ENCODE measurements around the gene MGRN1.
A peak's percentile ranks its signal among the peaks of the same experiment; 100 is the strongest.
"Not testable (repeated sequence)": the region's sequence is repeated elsewhere in the genome, so short reads cannot be mapped to it uniquely, and the experiment has no call there.

MGRN1 gene

GRCh38 chr16:4701791-4702465 lies 77.3 kb downstream of the MGRN1 start:
- DNase-seq = no peak

- DNase-seq = no peak
Observed at GRCh38 chr16:4702466-4702808, 77.8 kb downstream of the MGRN1 start.

GRCh38 chr16:4703906-4704305 lies 79.3 kb downstream of the MGRN1 start:
- no peak for DNase-seq

DNA sequence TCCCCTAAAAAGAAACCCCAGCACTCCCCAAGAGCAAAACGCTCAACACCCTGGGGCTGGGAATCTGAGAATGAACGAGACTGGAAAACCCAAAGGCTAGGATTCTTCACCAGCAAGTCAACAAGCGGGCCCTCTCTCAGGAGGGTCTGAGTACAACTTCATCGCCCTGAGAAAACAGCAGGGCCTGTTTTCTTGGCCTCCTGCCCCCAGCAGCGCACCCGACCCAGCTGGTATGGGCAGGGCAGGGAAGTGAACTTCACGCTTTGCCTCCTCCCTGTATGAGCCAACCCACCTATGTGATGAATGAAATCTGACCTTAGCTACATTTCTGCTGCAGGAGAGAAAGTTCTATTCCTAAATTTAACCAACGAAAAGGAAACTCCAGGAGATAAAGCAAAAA lies 79.9 kb downstream of the MGRN1 start:
- DNase-seq = no peak

DNA sequence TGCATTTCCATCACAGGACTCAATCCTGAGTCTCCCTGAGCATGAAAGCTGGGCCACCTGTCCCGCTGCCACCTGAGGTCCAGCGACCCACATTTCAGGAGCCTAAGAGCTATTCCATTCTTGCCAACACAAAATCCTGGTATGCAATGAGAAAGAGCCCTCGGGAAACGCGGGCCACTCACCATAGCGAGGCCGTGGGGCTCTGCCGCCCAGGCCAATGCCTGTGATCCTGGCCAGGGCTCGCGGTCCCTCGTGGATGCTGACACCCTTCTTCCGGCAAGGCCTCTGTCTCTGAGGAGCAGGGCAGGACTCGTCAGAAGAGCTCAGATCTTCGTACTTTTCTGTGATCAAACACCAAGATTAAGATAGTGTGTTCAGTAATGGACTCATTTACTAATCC lies 80.3 kb downstream of the MGRN1 start:
- no peak for DNase-seq

DNA sequence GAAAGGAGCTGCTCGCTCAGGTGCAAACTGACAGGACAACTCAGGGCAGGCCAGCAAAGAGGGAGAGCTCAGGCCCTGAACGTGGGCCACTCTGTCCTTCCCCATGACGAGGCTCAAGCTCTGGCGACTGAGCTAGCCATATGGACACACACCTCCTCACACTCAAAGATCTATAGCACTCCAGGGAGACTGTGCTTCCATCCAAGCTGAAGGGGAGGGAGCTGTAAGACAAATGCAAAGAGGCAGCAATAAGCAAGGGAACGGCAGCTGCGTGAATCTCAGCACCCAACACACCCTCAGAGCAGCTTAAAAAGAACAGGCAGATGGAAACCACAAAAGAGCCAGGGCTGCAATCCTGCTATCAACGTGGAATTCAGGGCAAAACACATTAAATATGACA lies 82.2 kb downstream of the MGRN1 start:
- no peak for DNase-seq

DNA sequence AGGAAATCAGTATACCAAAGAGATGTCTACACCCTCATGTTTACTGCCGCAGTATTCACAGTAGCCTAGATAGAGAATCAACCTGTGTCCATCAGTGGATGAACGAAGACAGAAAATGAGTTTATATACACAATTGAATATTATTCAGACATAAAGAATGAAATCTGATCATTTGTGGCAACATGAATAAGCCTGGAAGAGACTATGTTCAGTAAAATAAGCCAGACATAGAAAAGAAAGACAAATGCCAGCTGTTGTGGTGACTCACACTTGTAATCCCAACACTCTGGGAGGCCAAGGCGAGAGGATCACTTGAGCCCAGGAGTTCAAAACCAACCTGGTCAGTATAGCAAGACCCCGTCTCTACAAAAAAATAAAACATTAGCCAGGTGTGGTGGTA lies 84.9 kb downstream of the MGRN1 start:
- DNase-seq = no peak

GRCh38 chr16:4713663-4714501 lies 89.3 kb downstream of the MGRN1 start:
- DNase-seq = no peak

DNA sequence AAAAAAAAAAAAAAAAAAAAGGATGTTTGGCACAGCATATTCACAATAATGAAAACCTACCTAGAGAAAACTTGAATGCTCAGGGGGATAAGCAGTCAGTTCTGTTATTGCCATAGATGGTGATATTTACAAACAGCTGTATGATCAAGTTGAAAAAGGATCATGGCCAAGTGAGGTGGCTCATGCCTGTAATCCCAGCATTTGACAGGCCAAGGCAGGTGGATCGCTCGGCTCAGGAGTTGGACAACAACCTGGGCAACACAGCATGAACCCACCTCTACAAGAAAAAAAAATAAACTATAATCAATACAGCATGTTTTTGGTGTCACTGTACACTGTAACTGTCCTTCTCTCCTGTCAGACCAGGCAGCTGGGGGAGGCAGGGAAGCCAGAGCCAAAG lies 90.4 kb downstream of the MGRN1 start:
- no peak for DNase-seq

DNA sequence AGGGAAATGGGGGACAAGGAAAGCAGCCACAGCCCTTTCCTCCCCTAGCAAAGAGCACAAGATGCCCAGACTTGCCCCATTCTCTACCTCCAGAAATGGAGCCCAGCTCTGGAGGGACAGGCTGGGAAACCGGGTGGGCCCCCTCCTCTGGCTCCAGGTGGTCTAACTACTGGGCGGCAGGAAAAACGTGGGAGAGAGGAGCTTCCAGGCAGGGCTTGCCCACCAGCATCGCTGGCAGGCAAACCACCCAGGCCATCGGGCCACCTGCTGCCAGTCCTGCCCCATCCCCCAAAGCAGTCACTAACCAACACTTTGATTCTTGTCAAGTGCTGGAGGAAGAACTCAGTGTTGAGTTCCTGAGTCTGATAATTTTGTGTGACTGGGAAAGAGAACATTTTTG lies 93.8 kb downstream of the MGRN1 start:
- no peak for DNase-seq

DNA sequence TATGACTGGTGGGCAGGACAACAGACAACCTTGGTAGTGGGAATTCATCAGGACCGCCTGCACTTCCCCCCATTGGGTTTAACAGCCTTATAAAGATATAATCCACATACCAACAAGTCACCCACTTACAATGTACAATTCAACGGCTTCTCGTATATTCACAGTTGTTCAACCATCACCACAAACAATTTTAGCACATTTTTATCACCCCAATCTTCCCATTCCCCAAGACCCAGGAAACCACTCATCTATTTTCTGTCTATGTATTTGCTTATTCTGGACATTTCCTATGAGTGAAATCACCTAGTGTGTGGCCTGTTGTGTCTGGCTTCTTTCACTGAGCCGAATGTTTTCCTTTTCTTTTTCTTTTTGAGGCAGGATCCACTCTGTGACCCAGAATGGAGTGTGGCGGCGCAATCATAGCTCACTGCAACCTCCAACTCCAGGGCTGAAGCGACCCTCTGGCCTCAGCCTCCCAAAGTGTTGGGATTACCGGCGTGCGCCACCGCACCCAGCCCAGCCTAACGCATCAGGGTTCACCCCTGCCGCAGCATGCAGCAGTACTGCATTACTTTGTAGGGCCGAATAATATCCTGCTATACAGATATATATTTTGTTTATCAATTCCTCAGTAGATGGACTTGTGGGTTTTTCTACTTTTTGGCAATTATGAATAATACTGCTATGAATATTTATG lies 98.6 kb downstream of the MGRN1 start:
- DNase-seq = no peak

DNA sequence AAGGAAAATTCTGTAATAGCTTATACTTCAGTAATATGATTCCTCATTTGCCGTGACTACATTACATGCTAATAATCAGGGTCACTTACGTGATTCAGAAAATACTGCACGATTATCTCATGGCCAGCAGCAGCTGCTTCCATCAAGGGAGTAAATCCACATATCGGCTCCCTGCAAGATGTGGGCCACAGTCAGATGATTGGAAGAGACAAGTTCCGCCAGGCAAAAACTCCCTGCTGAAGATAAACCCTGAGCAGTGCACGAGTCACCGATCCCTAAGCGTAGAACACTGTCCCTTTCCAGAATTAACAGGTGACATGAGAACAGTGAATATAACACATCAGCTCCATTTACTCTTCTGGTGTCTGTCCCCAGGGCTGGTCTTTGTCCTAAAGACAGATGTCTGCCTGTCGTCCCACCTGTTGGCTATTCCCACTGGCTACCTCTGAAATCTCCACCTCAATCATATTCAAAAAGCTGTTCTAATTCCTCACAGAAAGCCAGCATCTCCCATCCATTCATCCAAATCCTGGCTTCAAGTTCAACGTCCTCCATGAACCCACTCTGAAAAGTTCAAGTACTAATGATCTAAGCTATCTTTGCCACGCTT lies 100.1 kb downstream of the MGRN1 start:
- DNase-seq = no peak

DNA sequence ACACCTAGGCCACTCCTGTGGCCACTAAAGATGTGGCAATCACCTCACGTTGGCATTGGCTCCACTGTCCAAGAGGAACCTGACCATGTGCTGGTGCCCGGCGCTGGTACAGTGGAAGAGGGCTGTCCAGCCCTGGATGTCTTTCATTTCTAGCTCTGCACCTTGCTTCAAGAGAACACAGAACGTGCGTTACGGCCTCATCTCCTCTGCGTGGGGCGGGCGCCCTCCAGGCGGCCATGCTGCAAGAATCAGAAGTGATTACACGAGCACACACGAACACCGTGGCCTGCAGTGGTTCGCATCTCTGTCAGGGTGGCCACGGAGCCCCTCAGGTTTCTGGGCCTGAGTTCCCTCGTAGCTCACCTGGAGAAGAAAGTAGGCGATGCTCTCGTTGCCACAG lies 102.0 kb downstream of the MGRN1 start:
- no peak for DNase-seq

DNA sequence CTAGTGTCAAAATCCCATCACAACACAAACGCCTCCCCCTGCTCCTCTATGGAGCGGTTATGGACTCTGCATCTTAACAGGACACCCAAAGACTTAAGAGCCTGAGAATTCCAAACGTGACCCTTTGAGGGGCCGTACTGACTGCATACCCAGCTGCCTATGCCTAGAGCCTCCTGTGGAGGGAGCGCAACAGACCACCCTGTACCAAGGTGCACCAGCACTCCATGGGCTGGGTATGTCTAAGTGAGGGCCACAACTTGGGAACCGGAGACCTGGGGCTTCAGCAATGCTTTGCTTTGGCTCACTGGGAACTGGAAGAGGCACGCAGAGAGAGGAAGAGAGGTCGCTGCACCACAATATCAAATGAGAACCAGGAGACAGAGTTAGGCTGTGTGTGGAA lies 104.0 kb downstream of the MGRN1 start:
- no peak for DNase-seq

DNA sequence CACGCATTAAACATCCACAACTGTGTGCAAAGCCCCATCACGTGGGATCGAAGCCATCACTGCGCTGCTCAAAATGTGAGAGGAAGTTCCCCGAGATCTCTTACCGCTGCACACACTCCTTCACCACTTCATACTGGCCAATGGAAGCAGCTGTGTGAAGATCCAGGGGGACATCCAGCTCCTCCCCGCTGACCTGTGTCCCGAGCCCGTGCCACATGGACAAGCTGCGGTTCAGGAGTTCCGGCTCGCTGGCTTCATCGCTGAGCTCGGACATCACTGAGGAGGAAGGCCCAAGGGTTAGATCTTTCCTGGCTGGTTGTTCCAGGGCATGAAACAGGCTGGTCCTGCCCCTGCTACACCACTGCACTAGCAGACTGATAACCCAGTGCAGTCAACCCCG lies 105.2 kb downstream of the MGRN1 start:
- no peak for DNase-seq

DNA sequence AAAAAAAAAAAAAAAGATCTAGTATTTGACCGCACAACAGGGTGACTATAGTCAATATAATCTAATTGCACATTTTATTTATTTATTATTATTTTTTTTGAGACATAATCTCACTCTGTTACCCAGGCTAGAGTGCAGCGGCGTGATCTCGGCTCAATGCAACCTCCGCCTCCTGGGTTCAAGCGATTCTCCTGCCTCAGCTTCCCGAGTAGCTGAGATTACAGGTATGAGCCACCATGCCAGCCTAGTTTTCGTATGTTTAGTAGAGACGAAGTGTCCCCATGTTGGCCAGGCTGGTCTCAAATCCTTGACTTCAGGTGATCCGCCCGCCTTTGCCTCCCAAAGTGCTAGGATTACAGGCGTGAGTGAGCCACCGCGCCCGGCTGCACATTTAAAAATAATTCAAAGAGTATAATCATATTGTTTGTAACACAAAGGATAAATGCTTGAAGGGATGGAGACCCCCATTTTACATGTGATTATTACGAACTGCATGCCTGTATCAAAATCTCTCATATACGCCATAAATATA lies 108.7 kb downstream of the MGRN1 start:
- DNase-seq = no peak

- DNase-seq = no peak
Observed at GRCh38 chr16:4733747-4734062, 109.1 kb downstream of the MGRN1 start.

DNA sequence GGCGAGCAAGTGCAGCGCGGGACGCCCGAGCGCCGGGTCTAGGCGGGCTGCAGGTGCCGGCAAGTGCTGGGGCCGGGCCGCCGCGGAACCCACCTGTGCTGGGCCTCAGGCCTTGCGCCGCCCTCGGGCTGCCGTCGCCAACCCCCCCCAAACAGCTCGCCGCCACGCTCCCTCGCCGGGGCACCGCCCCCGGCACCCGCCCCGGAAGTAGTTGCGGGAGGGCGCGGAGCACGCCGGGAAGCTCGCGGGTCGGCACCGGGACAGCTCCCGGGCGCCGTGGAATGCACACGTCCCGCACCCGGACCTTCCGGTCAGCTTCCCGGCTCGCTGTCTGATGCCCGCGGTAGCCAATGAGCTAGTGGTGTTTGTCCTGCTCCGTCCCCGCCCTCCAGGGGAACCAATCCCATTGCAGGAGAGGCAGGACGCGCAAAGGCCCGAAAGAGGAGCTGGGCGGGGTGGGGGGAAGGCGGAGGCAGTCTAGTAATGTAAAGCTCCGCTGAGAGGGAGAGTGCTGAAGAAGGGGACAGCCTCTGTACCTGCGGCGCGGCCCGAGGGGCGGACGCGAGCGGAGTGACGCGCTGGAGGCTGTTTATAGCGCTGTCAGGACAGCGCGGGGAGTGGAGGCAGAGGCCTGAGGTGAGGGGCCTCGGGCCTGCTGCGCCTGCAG lies 109.6 kb downstream of the MGRN1 start, which contains the start of the genes ANKS3 and DNAAF8:
TSS of gene ANKS3 (minus strand) at position 209 of the 667 bp plus-strand sequence. CDS start 4,122 bp downstream, outside the sequence.
TSS of gene DNAAF8 (plus strand) at position 475 of the 667 bp plus-strand sequence. CDS start 1,978 bp downstream, outside the sequence.
- DNase-seq = peak; percentile 67

- peak; percentile 84 for DNase-seq
Observed at GRCh38 chr16:4734730-4735535, 110.3 kb downstream of the MGRN1 start.

GRCh38 chr16:4736546-4736945 lies 111.9 kb downstream of the MGRN1 start:
- DNase-seq = no peak

- no peak for DNase-seq
Observed at GRCh38 chr16:4737545-4737944, 112.9 kb downstream of the MGRN1 start.

GRCh38 chr16:4738370-4738769 lies 113.7 kb downstream of the MGRN1 start:
- DNase-seq = not testable (repeated sequence)
